NOMO-1 treated with dmso at 0.1 percent for 144 hours (cell line): ENCODE measurements around the gene KIAA0319L.

Experiments
- DNase-seq: peaks from one replicate; lab custom pipeline; 2025; ENCODE audit not compliant: unreplicated experiment; lab: John Stamatoyannopoulos, UW

KIAA0319L gene

GRCh38 chr1:35539073-35539823, 18.0 kb downstream of the KIAA0319L start:
- DNase-seq, result no peak

- no peak for DNase-seq
Observed at GRCh38 chr1:35537806-35538205, 19.4 kb downstream of the KIAA0319L start.

- DNase-seq, result no peak
Observed at GRCh38 chr1:35536556-35537162, 20.5 kb downstream of the KIAA0319L start.

GRCh38 chr1:35535243-35535642, 22.0 kb downstream of the KIAA0319L start:
- no peak for DNase-seq

GRCh38 chr1:35533586-35533985, 23.6 kb downstream of the KIAA0319L start:
- DNase-seq, result no peak

- no peak for DNase-seq
Observed at GRCh38 chr1:35532497-35533223, 24.5 kb downstream of the KIAA0319L start.

- DNase-seq, result no peak
Observed at GRCh38 chr1:35531368-35531767, 25.8 kb downstream of the KIAA0319L start.

GRCh38 chr1:35530946-35531345, 26.3 kb downstream of the KIAA0319L start:
- no peak for DNase-seq

- DNase-seq, result no peak
Observed at GRCh38 chr1:35530168-35530567, 27.0 kb downstream of the KIAA0319L start.

GRCh38 chr1:35524106-35524505, 33.1 kb downstream of the KIAA0319L start:
- DNase-seq, result no peak

- DNase-seq, result no peak
Observed at GRCh38 chr1:35519432-35519831, 37.8 kb downstream of the KIAA0319L start.

GRCh38 chr1:35518183-35518582, 39.0 kb downstream of the KIAA0319L start:
- DNase-seq, result no peak

GRCh38 chr1:35511305-35511704, 45.9 kb downstream of the KIAA0319L start:
- DNase-seq, result no peak

GRCh38 chr1:35509558-35509957, 47.6 kb downstream of the KIAA0319L start:
- no peak for DNase-seq

GRCh38 chr1:35507947-35508346, 49.3 kb downstream of the KIAA0319L start:
- DNase-seq, result no peak

- DNase-seq, result no peak
Observed at GRCh38 chr1:35506960-35507912, 50.0 kb downstream of the KIAA0319L start.

- no peak for DNase-seq
Observed at GRCh38 chr1:35505911-35506798, 51.0 kb downstream of the KIAA0319L start.

- no peak for DNase-seq
Observed at GRCh38 chr1:35502242-35502641, 55.0 kb downstream of the KIAA0319L start.

GRCh38 chr1:35500439-35500838, 56.8 kb downstream of the KIAA0319L start:
- DNase-seq, result no peak

- no peak for DNase-seq
Observed at GRCh38 chr1:35499652-35500176, 57.5 kb downstream of the KIAA0319L start.
